G401.6 (cell line): ENCODE measurements around the gene BCAN.
A peak's percentile ranks its signal among the peaks of the same experiment; 100 is the strongest.

Source experiments
- FAIRE-seq: peaks from 2 replicates; lab custom pipeline; 2012; peaks lifted over from hg19 to GRCh38; lab: Jason Lieb, UNC

BCAN gene

GRCh38 chr1:156677616-156678596, 36.0 kb downstream of the BCAN start:
- FAIRE-seq = peak; percentile 94

GRCh38 chr1:156680056-156680455, 38.1 kb downstream of the BCAN start:
- FAIRE-seq = no peak

DNA sequence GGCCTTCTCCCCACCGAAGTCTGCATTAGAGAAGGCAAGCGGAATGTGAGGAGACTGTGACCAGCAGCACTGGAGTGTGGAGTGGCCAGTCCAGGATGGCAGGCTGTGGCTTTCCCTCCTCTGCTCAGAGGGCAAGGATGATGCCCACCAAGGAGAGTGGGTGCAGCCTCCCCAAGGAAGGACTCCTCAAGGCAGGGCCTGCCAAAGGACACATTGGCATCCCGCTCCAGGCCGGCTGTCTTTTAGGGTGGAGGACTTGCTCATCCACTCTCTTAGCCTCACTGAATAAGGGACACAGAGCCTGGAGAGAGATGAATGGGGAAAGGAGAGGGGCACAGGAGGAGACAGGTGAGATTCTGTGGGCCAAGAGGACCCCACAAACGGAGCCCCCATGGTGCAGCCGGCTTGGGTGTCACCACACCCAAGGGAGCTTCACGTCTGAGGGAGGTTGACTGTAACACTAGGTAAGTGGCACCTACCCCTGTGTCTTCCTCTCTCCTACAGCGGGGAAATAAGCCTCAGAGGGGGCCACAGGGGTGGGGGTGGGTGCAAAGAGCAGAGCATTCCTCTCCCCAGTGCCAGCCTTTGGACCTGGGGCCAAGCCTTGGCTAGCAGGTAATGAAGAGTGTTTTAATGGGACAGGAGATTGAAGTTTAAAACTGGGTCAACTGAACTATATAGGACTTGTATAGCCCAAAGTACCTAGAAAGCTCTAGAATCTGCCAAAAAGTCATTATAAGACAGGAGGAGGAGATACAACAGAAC, 39.5 kb downstream of the BCAN start:
- FAIRE-seq = no peak

GRCh38 chr1:156682166-156682890, 40.4 kb downstream of the BCAN start:
- FAIRE-seq = no peak

GRCh38 chr1:156684227-156684782, 42.4 kb downstream of the BCAN start:
- FAIRE-seq = no peak

- peak; percentile 73 for FAIRE-seq
Observed at GRCh38 chr1:156689035-156689952, 47.4 kb downstream of the BCAN start.

- no peak for FAIRE-seq
Observed at GRCh38 chr1:156689953-156690674, 48.2 kb downstream of the BCAN start.

DNA sequence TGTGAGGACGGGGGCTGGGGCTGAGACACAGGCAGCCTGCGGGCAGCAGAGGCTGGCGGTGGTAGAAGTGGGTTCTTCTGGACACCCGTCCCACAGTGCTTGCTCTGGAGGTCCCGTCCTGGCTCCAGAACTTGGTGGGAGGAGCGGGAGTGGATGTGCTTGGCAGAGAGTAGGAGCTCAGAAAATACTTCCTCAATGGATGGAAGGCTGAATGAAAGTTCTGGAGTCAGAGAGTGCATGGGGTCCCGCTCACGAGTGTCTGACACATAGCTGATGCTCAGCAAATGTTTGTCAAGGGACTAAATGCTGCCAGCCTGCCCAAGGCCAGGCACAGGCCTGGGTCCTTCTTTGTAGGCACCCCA, 48.7 kb downstream of the BCAN start:
- FAIRE-seq = no peak

DNA sequence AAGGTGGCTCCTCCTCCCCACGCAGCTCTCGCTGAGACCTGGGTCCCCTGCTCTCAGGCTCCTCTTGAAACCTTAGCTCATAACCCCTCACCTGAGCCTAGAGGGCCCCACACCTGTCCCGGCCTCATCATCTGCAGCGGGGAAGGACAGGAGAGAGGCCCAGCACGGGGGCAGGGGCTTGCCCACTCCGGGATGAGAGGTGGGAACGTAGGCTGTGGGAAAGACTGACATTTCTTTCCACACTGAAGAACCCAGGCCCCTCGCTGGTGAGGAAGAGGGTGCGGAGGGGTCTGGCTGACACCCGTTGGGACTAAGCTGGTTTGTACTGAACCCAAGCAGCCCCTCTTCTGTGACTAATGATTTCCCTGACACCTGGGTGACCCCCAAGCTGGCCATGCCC, 49.3 kb downstream of the BCAN start:
- FAIRE-seq = no peak

- no peak for FAIRE-seq
Observed at GRCh38 chr1:156691665-156692440, 49.9 kb downstream of the BCAN start.

DNA sequence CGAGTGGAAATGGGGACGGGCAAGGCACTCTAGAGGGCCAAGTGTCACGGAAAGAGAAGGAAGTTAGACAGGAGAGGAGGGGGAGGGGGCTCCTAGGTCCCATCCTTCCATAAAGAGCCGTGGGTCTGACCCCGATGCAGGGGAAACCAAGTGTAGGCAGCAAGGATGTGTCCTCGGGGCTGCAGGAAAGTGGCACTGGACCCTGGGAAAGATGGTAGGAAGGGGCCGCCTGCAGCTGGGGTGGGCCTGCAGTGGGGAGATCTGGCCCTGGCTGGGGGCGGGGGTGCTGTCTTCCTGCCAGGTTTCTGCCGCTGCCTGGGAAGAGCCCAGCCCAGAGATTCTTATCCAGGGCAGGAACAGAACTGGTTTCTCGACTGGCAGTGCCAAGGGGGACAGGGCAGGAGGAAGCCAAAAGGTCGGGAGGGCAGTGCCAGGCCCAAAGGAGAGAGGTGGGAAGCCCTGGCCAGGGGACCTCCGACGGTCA, 50.6 kb downstream of the BCAN start:
- FAIRE-seq = no peak

DNA sequence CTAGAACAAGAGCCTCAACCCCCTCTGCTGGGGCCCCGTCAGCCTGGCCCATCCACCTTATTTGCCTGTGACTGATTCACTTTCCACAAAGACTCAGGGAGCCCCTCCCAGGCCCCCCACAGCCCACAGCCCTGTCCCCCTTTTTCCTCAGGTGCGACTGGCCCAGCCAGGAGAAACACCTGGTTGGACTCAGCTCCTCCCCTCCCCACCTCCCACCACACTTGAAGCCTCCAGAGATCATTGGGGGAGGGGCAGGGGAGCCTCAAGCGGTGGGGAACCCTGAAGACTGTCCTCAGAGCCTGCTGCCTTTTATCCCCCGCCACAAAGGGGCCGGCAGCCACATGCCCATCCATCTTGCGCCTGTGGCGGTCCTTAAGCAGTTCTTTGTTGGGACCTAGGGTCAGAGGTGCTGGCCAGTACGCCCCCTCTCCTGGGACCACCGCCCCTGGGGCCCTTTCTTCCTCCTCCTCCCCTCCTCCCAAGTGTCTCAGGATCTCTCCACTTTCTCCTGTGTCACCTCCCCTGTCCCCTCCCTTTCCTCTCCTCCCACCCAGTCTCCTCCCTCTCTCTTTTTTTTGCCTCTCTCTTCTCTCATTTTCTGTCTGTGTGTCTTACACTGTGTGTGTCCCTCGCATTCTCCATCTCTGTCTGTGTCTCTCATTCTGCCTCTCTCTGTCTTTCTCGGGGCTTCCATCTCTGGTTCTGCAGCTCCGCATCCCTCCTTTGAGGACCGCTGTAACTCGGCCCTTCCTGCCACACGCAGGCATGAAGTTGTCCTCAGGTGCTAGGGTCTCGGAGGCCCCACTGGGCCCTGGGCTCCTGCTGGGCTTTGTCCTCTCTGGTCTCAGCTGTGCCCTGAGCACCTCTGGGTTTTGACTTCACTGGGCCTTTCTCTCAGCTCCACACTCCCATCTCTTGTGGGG, 51.3 kb downstream of the BCAN start:
- no peak for FAIRE-seq

GRCh38 chr1:156693848-156694689, 52.2 kb downstream of the BCAN start:
- peak; percentile 51 for FAIRE-seq

DNA sequence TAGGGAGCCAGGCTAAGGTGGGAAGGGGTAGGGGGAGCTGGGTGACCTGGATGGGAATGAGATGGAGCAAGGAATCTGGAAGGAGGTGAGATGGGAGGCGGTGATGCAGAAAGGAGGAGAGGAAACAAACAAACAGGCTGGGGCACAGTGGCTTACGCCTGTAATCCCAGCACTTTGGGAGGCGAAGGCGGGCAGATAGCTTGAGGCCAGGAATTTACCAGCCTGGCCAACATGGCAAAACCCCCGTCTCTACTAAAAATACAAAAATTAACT, 52.7 kb downstream of the BCAN start:
- no peak for FAIRE-seq

- FAIRE-seq = no peak
Observed at GRCh38 chr1:156696755-156697154, 54.8 kb downstream of the BCAN start.

DNA sequence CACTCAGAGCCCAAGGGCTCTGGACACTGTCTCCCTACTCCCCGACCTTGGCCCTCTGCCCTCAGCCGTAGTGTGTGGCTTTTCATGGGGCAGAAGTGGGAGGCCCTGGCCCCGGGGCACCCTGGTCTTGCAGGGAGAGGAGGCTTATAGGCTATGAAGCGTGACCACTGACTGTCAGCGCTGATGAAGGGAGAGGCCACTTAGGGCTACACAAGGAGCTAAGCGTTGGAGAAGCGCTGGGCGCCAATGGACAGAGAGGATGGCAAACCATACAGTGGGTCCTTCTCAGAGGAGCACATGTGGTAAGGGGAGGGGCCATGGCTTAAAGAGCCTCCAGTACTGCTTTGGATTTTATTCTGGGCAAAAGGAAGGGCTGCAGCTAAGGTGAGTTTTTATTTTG, 55.6 kb downstream of the BCAN start:
- peak; percentile 8 for FAIRE-seq

DNA sequence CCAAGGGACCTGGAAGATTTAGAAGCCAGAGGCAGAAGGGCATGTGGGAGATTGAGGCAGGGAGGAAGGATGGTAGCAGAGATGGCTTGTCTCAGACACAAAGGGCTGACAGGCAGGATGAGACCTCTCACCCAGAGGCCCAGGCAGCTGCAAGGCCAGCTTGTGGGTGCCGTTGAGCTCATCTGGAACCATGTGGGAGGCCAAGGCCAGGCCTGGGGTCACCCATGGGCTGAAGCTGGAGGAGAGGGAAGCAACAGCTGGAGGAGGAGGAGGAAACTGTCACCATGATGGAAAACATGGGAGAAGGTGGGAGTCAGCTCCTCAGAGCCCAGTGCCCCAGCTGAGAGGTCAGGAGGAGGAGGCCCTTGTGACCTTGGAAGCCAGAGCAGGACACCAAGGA, 57.1 kb downstream of the BCAN start:
- FAIRE-seq = no peak
